CD4-positive, alpha-beta T cell treated with Interleukin-6 at 100 ng/mL for 8 hours (primary cell): ENCODE results near the gene ECT2L.
"Not testable (repeated sequence)": the region's sequence is repeated elsewhere in the genome, so short reads cannot be mapped to it uniquely, and the experiment has no call there.

Experiments
- DNase-seq: peaks from one replicate; pipeline ENCODE4 v3.0.0-alpha.2; 2020; ENCODE audit warnings: mixed read lengths, low spot score

The ECT2L gene

GRCh38 chr6:138936873-138937272, 141.0 kb downstream of the ECT2L start:
- DNase-seq: not testable (repeated sequence)

DNA sequence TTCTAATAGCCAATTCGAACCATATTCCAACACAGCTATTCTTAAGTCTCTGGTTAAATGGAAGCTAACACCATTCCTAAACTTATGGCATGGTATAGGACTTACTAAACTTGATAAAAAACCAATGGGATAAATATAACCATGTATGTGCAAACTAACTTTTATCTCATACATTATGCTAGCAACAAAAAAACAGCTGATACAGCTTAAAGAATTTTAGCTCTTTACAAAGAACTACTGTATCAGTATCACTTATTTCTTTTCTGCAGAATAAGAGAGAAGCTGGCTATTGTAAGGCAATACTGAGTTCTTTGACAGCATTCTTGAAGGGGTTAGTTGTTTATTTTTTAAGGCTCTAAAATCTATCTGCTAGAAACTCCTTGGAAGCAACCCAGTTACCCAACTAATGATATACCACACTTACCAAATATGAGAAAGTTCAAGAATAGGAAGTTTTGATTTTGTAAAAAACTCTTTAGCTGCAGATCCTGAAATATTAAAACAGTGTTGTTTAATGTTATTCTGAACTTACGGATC, 147.3 kb downstream of the ECT2L start:
- DNase-seq: no peak

DNA sequence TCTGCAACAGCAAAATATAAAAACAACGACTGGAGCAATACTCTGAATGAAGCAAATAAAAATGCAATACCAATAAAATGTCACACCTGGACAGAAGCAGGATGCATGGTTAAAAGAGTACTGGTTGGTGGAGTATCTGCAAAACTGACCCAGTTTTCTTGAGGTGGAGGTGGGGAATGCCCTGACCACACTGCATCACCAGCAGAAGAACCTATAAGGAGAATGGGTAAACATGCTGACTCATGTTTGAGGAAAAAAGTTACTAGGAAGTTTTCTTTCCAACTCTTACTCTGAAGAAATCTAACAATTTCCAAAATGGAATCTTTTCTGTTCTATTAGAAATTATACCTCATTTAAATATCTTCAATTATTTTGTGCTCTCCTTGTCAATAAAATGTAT, 148.5 kb downstream of the ECT2L start:
- peak; percentile 11 for DNase-seq

GRCh38 chr6:138945354-138945753, 149.5 kb downstream of the ECT2L start:
- no peak for DNase-seq

GRCh38 chr6:138948004-138948403, 152.1 kb downstream of the ECT2L start:
- DNase-seq: no peak

DNA sequence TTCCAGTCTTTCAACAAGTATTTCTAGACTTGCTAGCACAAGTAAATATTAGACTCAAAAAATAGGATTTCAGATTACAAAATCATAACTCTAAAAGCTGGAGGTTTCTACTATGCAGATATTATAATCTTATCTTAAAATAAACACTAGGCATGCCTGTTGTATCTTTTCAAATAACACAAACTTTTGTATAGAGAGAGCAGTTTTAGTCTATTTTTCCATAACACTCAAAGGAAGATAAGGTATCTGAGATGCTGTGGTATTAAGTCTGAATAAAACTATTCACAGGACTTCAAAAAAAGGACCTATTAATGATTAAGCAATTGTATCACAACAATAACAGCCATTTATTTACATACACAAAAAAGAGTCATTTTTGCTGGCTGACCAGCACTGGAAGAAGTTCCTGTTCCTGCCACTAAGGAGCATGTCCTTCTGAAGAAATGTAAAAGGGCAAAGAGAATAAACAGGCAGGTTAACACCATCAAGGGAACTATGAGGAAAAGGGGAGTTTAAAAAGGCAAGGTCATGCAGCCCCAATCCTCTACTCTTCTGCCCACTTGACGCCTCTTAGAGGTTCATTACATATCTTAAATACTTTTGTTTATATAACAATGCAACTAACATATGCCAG, 152.8 kb downstream of the ECT2L start:
- DNase-seq: no peak

DNA sequence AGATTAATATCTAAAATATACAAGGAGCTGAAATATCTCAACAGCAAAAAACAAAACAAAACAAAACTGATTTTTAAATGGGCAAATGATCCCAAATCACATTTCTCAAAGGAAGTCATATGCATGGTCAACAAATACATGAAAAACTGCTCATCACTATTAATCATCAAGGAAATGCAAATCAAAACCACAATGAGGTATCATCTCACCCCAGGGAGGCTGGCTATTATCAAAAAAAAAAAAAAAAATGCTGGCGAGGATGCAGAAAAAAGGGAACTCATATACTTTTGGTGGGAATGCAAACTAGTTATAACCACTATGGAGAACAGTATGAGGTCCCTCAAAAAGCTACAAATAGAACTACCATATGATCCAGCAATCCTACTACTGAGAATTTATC, 157.6 kb downstream of the ECT2L start:
- DNase-seq: no peak
